ENCODE measurements around the gene ACTR5.

Gene ACTR5

DNA sequence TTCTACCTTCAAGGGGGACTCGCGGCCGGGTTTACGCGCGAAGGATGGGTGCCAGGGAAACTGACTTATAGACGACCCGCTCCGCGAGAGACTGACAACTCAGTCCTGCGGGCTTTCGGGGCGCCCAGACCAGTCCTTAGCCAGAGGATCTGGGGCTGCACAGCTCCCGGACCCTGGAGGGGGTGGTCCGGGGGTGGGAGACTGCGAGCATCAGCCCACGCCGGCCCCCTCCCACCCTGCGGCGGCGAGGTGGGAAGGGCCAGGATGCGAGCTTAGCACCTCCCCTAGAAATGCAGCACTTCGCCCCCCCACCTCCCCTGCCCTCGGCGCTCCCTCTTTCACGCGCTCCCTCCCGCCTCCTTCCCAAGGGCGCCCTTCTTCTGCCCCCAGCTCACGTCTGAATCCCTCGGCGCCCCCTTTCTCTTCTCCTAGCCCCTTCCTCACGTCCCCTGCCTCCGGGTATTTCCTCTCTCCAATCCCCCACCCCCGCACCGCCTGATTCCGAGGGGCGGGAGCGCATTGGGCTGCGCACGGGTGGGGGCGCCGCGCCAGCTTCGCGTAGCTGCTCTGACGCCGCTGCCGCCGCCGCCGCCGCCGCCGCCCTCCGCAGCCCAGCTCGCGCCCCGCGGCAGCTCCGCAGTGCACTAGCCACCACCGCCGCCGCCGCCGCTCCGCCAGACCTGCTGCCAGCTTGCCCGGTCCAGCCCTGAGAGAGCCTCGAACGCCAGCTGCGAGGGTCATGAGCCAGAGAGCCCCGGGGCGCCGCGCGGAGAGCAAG is 24.2 kb upstream of the ACTR5 start, which contains the start of gene SLC32A1:
SLC32A1 (plus strand) TSS at position 639 of the 778 bp plus-strand sequence. CDS start 239 bp downstream, outside the sequence.
- H3K27me3 ChIP-seq (ENCODE audit: control insufficient read depth, insufficient read depth, low read length): peaks cover 98% of the 10 kb centered on the region
- H3K4me3 ChIP-seq (ENCODE audit: low read depth, low read length): peak within 1 kb of the TSS; percentile 59
- H3K9ac ChIP-seq (ENCODE audit: low read depth, low read length): no peak within 1 kb of the TSS
- no peaks in the 10 kb centered on the region for H3K36me3 ChIP-seq (ENCODE audit: control insufficient read depth, insufficient read depth, low read length)
- no peaks in the 10 kb centered on the region for H3K9me3 ChIP-seq (ENCODE audit: control insufficient read depth, insufficient read depth, low read length)
- peaks cover 2% of the 10 kb centered on the region for H3K4me1 ChIP-seq (ENCODE audit: control insufficient read depth, insufficient read depth, low read length)

DNA sequence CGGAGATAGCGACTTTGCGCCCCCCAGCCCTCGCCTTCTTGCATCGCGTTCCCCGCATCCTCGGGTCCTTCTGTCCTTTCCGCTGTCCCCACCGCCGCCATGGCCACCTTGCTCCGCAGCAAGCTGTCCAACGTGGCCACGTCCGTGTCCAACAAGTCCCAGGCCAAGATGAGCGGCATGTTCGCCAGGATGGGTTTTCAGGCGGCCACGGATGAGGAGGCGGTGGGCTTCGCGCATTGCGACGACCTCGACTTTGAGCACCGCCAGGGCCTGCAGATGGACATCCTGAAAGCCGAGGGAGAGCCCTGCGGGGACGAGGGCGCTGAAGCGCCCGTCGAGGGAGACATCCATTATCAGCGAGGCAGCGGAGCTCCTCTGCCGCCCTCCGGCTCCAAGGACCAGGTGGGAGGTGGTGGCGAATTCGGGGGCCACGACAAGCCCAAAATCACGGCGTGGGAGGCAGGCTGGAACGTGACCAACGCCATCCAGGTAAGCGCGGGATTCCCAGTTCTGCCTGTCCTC is 23.6 kb upstream of the ACTR5 start:
- no peak overlapping the region for H3K9ac ChIP-seq (ENCODE audit: low read depth, low read length)
- peaks cover 98% of the 10 kb centered on the region for H3K27me3 ChIP-seq (ENCODE audit: control insufficient read depth, insufficient read depth, low read length)
- no peaks in the 10 kb centered on the region for H3K9me3 ChIP-seq (ENCODE audit: control insufficient read depth, insufficient read depth, low read length)
- H3K4me1 ChIP-seq (ENCODE audit: control insufficient read depth, insufficient read depth, low read length): peaks cover 2% of the 10 kb centered on the region
- H3K4me3 ChIP-seq (ENCODE audit: low read depth, low read length): peak overlapping the region; percentile 59
- H3K36me3 ChIP-seq (ENCODE audit: control insufficient read depth, insufficient read depth, low read length): no peaks in the 10 kb centered on the region

DNA sequence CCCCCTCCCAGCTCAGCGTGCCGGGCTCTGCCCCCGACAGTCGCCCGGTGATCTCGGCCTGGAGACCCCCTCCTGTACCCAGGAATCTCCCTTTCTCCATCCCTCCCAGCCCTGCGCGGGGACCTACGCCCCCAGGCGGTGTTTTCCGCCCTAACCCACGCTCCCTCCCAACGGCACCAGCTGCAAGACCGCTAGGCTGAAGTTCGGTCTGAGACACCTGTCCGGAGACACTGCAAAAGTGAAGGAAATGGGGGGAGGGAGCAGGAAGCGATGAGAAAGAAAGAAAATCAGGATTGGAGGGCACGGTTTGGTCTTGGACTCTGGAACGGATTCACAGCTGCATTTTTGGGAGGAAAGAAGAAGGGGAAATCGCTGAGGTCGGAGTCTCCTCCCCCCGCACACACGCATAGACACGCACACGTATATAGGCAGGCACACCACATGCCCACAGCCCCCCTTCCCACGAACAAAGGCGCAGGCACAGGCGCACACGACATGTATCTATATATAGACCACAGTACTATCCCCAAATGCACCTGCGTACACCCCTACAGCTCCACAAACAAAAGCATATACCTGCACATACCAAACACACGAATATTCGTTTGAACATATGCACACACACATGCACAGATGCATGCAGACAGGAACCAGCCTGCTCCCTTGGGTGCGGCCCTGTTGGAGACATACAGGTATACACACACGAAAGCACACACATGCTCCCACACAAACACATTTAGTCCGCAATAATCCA is 22.9 kb upstream of the ACTR5 start:
- Histone ChIP-seq H3K36me3 (ENCODE audit: control insufficient read depth, insufficient read depth, low read length) (no peaks in the 10 kb centered on the region), H3K4me1 (ENCODE audit: control insufficient read depth, insufficient read depth, low read length) (peaks cover 8% of the 10 kb centered on the region), H3K27me3 (ENCODE audit: control insufficient read depth, insufficient read depth, low read length) (peaks cover 98% of the 10 kb centered on the region), H3K4me3 (ENCODE audit: low read depth, low read length) (peak overlapping the region; percentile 59), H3K9ac (ENCODE audit: low read depth, low read length) (no peak overlapping the region), H3K9me3 (ENCODE audit: control insufficient read depth, insufficient read depth, low read length) (no peaks in the 10 kb centered on the region)

DNA sequence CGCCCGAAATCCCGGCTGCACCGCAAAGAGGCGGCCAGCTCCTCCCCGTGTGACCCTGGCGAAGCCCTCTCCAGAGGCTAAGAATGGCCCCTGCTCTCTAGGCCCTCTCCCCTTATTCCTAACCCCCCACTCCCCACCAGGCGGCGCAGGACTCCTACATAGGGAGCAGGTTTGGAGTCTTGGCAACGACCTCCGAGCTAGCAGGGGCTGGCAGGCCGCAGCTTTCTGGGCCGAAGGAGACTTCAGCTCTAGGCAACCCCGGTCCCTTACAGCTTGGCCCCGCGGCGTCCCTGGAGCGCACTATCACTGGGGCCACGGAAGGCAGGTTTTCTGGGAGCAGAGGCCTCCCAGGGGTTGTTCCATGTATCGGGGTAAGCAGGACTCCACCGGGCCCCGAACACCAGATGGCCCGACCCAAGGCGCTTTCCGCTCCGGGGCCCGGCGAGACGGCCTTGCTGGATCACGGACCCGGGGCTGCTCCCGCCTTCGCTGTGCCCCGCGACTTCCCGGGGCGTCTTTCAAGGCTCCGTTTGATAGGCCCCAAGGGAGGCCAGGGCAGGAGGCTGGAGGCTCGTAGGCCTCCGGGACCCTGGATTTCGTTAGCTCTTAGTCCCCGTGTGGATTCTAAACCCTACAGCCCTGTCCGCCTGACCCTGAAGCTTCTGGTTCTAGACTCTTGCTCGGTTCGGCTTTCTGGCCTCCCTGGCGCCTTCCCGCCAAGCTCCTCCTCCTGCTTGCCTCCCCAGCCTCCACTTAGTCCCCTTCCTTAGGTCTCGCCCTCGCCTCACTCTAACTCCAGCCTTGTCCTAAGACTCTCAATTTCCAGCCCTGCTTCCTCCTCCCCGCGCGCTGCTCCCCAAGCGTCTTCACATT is 22.1 kb upstream of the ACTR5 start:
- H3K4me1 ChIP-seq (ENCODE audit: control insufficient read depth, insufficient read depth, low read length): peaks cover 8% of the 10 kb centered on the region
- H3K9me3 ChIP-seq (ENCODE audit: control insufficient read depth, insufficient read depth, low read length): no peaks in the 10 kb centered on the region

DNA sequence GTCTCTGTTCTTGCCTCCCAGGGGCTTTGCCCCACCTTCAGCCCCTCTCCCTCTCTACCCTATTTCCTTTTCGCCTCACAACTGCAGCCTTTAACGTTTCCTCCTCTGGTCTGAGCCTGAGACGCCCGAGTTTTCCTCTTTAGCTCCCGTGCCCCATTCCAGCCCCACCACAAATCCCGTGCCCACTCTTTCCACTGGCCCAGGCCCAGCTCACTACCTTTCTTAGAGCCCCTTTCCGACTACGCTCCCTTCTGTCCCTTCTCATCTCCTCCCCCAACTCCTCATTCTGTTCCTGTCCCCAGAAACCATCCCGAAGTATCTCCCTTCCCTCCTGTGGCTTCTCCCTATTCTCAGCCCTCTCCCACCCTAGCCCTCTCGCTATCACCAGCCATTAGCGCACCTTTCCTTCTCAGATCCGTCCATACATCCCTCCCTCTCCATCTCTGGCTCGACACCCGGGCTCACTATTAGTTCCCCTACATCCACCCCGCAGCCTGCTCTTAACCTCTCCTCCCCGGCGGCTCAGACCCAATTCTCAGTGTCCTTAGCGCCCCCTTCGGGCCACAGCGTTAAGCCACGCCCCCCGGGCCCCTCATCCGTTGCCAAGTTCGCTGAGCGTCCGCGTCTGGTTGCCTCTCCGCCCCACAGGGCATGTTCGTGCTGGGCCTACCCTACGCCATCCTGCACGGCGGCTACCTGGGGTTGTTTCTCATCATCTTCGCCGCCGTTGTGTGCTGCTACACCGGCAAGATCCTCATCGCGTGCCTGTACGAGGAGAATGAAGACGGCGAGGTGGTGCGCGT is 21.3 kb upstream of the ACTR5 start:
- Histone ChIP-seq H3K4me3 (ENCODE audit: low read depth, low read length) (peak overlapping the region; percentile 69), H3K4me1 (ENCODE audit: control insufficient read depth, insufficient read depth, low read length) (peaks cover 8% of the 10 kb centered on the region), H3K9me3 (ENCODE audit: control insufficient read depth, insufficient read depth, low read length) (no peaks in the 10 kb centered on the region), H3K9ac (ENCODE audit: low read depth, low read length) (no peak overlapping the region), H3K36me3 (ENCODE audit: control insufficient read depth, insufficient read depth, low read length) (no peaks in the 10 kb centered on the region), H3K27me3 (ENCODE audit: control insufficient read depth, insufficient read depth, low read length) (peaks cover 97% of the 10 kb centered on the region)

More for the DNA sequence above, 22.1 kb upstream of the ACTR5 start:
- peaks cover 98% of the 10 kb centered on the region for H3K27me3 ChIP-seq (ENCODE audit: control insufficient read depth, insufficient read depth, low read length)
- peak overlapping the region; percentile 69 for H3K4me3 ChIP-seq (ENCODE audit: low read depth, low read length)
- no peaks in the 10 kb centered on the region for H3K36me3 ChIP-seq (ENCODE audit: control insufficient read depth, insufficient read depth, low read length)
- H3K9ac ChIP-seq (ENCODE audit: low read depth, low read length): no peak overlapping the region

DNA sequence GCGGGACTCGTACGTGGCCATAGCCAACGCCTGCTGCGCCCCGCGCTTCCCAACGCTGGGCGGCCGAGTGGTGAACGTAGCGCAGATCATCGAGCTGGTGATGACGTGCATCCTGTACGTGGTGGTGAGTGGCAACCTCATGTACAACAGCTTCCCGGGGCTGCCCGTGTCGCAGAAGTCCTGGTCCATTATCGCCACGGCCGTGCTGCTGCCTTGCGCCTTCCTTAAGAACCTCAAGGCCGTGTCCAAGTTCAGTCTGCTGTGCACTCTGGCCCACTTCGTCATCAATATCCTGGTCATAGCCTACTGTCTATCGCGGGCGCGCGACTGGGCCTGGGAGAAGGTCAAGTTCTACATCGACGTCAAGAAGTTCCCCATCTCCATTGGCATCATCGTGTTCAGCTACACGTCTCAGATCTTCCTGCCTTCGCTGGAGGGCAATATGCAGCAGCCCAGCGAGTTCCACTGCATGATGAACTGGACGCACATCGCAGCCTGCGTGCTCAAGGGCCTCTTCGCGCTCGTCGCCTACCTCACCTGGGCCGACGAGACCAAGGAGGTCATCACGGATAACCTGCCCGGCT is 20.6 kb upstream of the ACTR5 start:
- Histone ChIP-seq H3K4me1 (ENCODE audit: control insufficient read depth, insufficient read depth, low read length) (peaks cover 8% of the 10 kb centered on the region), H3K27me3 (ENCODE audit: control insufficient read depth, insufficient read depth, low read length) (peaks cover 97% of the 10 kb centered on the region), H3K4me3 (ENCODE audit: low read depth, low read length) (peak overlapping the region; percentile 69), H3K9ac (ENCODE audit: low read depth, low read length) (no peak overlapping the region), H3K36me3 (ENCODE audit: control insufficient read depth, insufficient read depth, low read length) (no peaks in the 10 kb centered on the region), H3K9me3 (ENCODE audit: control insufficient read depth, insufficient read depth, low read length) (no peaks in the 10 kb centered on the region)

DNA sequence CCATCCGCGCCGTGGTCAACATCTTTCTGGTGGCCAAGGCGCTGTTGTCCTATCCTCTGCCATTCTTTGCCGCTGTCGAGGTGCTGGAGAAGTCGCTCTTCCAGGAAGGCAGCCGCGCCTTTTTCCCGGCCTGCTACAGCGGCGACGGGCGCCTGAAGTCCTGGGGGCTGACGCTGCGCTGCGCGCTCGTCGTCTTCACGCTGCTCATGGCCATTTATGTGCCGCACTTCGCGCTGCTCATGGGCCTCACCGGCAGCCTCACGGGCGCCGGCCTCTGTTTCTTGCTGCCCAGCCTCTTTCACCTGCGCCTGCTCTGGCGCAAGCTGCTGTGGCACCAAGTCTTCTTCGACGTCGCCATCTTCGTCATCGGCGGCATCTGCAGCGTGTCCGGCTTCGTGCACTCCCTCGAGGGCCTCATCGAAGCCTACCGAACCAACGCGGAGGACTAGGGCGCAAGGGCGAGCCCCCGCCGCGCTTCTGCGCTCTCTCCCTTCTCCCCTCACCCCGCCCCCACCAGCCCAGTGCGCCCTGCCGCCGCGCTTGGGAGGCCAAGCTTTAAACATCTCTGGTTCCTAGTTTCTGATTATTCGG is 20.0 kb upstream of the ACTR5 start:
- Histone ChIP-seq H3K9me3 (ENCODE audit: control insufficient read depth, insufficient read depth, low read length) (no peaks in the 10 kb centered on the region), H3K9ac (ENCODE audit: low read depth, low read length) (no peak overlapping the region), H3K4me1 (ENCODE audit: control insufficient read depth, insufficient read depth, low read length) (peaks cover 8% of the 10 kb centered on the region), H3K4me3 (ENCODE audit: low read depth, low read length) (peak overlapping the region; percentile 69), H3K27me3 (ENCODE audit: control insufficient read depth, insufficient read depth, low read length) (peaks cover 97% of the 10 kb centered on the region), H3K36me3 (ENCODE audit: control insufficient read depth, insufficient read depth, low read length) (no peaks in the 10 kb centered on the region)

DNA sequence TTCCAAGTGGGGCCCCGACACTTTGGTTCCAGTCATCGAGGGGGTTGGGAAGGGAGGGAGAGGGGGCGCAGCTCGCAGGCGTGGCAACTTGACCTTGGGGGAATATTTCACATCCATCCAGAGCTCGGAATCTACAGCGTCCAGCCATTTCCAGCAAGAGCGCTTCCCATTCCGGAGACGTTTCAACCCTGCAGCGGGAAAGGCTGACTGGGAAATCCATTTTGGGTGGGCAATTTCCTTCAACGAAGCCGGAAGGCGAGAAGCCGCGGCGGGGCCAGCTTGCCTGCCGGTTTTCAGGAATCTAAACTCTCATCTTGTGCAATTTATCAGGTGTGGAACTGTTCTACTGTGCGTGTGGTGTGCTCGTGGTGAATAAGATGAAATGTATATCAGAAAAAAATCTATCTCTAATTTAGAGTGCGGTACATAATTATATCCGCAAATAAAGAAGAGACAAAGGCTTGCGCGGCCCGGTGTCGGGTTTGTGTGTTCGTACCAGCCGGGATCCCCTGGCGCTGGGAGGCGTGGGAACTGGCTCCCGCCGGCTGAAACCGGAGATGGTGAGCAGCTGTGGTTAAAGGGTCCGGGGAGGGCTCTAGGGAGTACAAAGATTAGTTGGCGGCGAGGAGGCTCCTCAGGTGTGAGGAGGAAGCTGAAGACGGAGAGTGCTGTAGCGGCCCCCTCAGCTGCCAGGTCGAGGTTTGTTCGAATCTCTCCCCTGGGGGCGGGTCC is 19.2 kb upstream of the ACTR5 start:
- H3K4me3 ChIP-seq (ENCODE audit: low read depth, low read length): peak overlapping the region; percentile 48
- H3K27me3 ChIP-seq (ENCODE audit: control insufficient read depth, insufficient read depth, low read length): peaks cover 97% of the 10 kb centered on the region
- no peaks in the 10 kb centered on the region for H3K9me3 ChIP-seq (ENCODE audit: control insufficient read depth, insufficient read depth, low read length)
- H3K9ac ChIP-seq (ENCODE audit: low read depth, low read length): no peak overlapping the region
- H3K36me3 ChIP-seq (ENCODE audit: control insufficient read depth, insufficient read depth, low read length): no peaks in the 10 kb centered on the region
- H3K4me1 ChIP-seq (ENCODE audit: control insufficient read depth, insufficient read depth, low read length): peaks cover 8% of the 10 kb centered on the region

DNA sequence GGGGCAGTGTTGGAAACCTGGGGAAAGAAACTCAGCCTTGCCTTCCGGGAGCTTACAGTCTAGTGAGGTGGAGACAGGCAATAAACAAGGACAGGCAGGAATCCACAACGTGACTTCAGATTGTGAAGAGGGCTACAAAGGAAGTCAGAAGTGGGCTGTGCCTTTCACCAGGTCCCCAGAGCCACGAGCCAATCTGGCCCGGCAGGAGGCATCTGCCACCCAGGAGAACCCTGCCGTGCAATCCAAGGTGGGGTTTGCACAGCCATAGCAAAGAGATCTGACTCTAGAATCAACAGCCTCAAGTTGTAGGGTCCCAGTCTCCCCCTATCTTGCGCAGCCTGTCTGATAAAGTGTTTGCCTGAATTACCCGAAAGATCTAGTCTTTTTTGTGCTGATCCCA is 18.5 kb upstream of the ACTR5 start:
- no peaks in the 10 kb centered on the region for H3K9me3 ChIP-seq (ENCODE audit: control insufficient read depth, insufficient read depth, low read length)

More for the DNA sequence above, 18.5 kb upstream of the ACTR5 start:
- Histone ChIP-seq H3K4me3 (ENCODE audit: low read depth, low read length) (peak overlapping the region; percentile 40), H3K9ac (ENCODE audit: low read depth, low read length) (no peak overlapping the region), H3K27me3 (ENCODE audit: control insufficient read depth, insufficient read depth, low read length) (peaks cover 99% of the 10 kb centered on the region), H3K4me1 (ENCODE audit: control insufficient read depth, insufficient read depth, low read length) (peaks cover 8% of the 10 kb centered on the region), H3K36me3 (ENCODE audit: control insufficient read depth, insufficient read depth, low read length) (no peaks in the 10 kb centered on the region)

All from iPS-15b (cell line).